GM18867 (cell line): ENCODE measurements around the gene PDE9A.

Source experiments
- ATAC-seq: cut with Tn5 transposase; IDR thresholded peaks from one replicate; pipeline ENCODE4 v1.9.1; 2021; ENCODE audit warnings: mild to moderate bottlenecking, moderate library complexity; ENCODE audit not compliant: unreplicated experiment

The PDE9A gene

DNA sequence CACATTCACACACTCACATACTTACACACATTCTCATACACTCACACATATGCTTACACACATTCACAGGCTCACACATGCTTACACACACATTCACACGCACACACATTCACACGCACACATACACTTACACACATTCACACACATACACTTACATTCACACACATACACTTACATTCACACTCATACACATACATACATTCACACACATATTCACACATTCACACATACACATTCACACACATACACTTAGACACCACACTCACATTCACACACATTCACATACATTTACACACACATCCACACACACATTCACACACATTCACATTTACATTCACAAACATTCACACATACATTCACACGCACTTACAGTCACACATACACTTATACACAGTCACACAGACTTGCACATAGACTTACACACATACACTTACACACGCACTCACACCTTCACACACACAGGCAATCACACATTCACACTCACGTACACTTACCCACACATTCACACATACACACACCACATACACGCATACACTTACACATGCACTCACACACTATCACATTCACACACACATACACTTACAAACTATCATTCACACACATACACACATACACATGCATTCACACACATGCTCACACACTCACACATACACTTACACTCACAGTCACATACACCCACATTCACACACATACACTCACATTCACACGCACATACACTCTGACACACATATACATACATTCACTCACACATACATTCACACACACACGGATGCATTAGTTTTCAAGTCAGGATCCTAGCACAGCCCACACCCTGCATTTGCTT, 16.8 kb downstream of the PDE9A start:
- no peak for ATAC-seq

DNA sequence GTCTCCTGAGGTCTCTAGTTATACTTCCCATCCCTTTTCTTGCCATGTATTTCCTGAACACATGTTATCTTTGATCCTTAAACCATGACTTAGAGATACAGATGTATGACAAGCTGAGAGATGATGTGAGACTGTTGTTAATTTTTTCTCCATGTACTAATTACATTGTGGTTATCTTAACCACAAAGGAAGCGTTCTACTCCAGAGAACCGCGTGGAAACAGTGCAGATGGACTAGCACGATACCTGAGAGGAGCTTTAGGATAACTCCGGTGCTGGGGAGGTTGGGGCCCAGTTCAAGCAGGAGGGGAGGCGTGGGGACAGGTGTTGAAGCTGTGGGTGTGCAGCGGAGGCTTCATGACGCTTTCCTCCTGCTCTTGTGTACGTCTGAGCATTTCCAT, 17.5 kb downstream of the PDE9A start:
- no peak for ATAC-seq

DNA sequence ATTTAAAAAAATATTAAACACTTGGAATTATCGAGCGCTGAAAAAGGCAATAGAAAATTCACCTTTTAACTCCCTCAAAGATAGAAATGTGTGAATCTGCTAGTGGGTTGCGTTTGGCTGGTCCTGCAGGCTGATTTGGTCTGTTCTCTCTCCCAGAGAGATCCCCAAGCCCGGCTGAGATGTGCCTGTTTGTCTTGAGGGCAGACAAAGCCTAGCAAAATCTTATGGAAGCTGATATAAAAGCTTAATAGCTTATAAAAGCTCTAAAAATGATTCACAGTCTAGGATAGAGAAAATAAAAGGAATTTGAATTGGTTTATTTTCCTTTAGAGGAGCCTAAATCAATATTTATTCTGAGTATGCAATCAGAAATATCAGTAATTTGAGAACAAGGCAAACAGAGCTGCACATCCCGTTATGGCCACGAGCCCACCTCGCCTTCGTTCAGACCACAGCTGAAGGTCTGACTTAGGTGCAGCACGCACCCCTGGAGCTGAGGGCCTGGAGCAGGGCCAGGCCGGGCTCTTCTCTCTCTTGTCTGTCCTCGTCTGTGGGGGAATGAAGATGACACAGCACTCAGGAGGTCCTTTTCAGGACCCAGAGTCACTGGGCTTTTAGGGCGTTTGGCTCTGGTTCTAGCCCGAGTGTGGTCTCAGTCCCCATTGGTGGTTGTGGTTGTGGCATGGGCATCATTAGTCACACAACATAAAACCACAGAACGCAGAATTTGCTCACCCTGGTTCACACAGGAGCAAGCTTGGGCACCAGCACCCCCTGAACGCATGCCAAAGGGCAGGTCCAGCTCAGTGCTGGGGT, 18.6 kb downstream of the PDE9A start:
- ATAC-seq: no peak

DNA sequence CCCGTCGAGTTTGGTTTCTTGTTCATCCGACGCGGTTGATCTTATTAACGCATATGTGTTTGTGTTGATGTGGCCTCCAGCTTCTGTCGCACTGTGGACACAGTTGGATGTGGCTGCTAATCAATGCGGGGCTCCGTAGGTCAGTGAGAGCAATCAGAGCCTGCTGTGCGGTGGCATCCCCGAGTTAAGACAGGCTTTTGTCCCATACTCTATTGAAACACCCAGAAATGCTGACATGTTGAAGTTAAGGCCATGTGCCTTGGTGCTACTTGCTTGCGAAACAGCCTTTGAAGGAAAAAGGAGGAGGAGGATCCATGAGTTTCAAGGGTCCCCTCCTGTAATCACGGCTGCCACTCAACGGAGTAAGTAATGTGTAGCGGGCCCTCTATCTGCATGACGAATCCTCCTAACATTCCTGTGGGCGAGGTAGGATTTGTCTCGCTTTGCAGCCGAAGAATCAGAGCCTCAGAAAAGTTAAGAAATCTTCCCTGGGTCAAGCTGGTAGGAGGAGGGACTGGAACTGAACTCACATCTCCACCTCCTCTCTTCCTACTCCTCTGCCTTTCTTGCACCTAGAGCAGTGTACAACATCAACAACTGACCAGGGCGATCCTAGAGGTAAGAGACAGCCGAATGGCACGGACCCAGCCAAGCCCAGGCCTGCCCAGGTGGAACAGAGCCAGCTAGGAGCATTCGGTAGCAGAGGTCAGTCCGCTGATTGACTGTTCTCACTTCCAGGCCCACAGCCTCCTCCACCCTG, 19.5 kb downstream of the PDE9A start:
- no peak for ATAC-seq

DNA sequence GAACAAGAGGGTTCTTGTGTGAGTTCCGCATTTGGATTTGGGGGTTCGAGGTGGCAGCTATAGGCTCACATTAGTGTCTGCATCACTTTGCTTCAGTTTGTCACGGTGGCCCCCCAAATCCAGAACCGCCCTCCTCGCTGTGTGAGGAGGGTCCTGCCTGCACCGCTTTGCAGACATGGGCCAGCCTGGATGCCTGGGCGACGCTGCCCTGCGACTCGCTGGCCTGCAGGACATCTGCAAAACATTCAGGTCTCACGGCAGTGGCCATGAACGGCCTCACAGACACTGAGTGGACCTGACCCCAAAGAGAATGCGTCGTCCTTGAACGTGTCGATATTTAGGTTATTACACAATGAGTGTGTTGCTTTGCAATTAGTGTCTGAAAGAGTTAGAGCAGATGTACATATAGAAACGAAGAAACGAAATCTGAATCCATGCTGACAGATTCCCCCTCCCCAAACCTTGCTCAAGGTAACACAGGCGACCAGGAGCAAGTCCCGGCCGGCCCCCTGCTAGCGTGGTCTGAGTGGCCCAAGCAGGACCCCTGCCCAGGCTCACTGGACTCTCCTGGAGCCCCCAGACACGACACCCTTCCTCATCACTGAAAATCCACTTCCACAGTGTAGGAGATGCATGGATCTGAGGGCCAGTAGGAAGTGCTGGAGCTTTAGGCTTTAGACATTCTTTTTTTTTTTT, 20.4 kb downstream of the PDE9A start:
- ATAC-seq: no peak

- ATAC-seq: no peak
These were observed 21.0 kb downstream of the PDE9A start for GRCh38 chr21:42674351-42674940.

GRCh38 chr21:42675403-42675802, 22.0 kb downstream of the PDE9A start:
- no peak for ATAC-seq

DNA sequence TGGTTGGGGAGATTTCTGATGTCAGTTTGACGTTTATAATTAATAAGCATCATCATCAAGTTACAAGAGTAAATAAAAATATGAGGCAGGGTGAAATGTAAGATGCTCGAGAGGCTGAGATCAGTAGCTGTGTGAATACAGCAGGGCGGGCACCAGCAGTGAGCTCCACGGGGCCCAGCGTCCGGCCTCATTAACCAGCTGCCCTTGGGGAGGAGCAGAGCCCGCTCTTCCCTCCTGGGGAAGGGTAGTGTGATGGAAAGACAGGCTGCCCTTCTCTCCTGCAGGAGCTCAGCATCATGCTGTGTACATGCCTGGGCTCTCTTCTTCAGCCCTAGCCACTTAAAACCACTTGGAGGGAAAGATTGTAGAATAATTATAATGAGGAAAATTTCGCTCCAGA, 23.4 kb downstream of the PDE9A start:
- no peak for ATAC-seq

- no peak for ATAC-seq
These were observed 24.2 kb downstream of the PDE9A start for GRCh38 chr21:42677339-42678321.

DNA sequence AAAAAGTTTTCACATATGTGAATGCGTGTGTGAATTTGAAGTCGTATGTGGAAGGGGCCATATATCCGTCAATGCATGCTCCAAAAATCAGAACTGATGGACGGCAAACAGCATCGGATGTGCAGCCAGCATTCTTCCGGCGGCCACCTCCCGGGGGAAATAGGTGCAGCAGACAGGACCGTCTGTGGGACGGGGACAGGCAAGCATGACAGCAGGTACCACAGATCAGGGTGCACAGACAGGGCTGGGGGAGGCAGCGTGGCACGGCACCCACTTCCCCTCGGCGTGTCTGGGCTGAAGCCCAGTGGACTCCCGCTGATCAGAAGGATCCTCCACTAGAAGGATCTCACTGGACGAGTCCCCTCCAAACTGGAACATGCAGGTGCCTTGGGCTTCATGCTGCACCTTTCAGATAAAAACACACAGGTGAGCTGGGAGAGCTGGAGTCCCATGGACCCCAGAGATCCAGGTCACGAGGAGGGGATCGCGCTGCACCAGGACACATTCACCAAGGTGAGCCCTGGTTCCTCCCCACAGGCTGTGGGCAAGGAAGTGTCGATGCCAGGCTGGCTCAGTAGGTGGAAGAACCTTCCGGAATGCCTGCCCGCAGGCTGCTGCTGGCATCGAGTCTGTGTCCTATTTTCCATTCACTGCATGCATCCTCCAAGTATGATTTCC, 25.3 kb downstream of the PDE9A start:
- ATAC-seq: no peak

GRCh38 chr21:42679319-42680057, 26.1 kb downstream of the PDE9A start:
- ATAC-seq: no peak

- no peak for ATAC-seq
These were observed 26.6 kb downstream of the PDE9A start for GRCh38 chr21:42680058-42680330.

- ATAC-seq: no peak
These were observed 27.0 kb downstream of the PDE9A start for GRCh38 chr21:42680429-42680828.

DNA sequence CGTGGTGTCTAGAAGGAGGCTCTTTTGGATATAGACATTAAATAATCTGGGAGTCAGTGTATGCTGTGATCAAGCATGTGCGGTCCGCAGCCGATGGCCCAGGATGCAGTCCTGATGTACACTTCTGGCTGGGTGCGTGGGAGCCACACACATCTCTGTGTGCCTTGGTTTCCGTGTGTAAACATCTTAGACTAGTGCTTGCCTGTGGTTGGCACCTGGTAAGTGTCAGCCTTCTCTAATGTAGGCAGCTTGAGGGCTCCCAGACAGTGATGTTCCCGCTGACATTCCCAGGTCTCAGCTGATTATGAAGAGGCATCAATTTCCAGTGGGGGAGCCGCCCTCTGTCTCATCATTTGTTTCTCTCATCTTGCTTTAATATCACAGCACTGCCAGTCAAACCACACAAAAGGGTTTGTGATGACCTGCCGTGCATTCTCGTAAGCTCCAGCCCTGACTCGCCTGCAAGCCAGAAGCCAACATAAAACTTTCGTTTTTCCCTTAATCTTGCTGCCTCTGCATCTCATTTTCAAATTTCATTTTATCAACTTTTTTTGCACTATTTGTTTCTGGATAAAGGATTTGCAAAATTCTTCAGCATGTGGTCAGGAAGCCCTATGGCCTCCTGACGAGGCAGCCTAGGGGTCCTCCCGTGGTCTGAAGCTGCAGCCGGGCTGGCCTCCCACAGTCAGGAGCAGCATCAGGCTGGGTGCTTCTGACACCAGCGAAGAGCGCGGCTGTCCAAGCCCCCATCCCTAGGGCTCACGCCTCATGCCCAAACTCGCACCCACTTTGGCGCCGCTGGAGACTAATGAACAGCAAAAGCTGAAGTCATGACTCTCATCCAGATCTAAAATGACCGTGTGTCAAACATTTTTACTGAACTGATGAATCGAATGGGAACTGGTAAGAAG, 28.1 kb downstream of the PDE9A start:
- no peak for ATAC-seq

- no peak for ATAC-seq
These were observed 29.3 kb downstream of the PDE9A start for GRCh38 chr21:42682661-42683210.

GRCh38 chr21:42683371-42684108, 30.1 kb downstream of the PDE9A start:
- no peak for ATAC-seq
